GM19193 (cell line): Measurements from ENCODE around the gene ZNF541.

Experiments
- POLR2A ChIP-seq: IDR thresholded peaks from 4 replicates; pipeline ENCODE4 v1.6.1; 2011; ENCODE audit not compliant: insufficient read depth, insufficient read length; ENCODE audit errors: extremely low read depth

The ZNF541 gene

GRCh38 chr19:47531640-47532387 lies 41.1 kb downstream of the ZNF541 start:
- TF ChIP-seq POLR2A, result no peak

- no peak for TF ChIP-seq POLR2A
Observed at GRCh38 chr19:47529018-47529742, 43.8 kb downstream of the ZNF541 start.

- TF ChIP-seq POLR2A, result no peak
Observed at GRCh38 chr19:47526798-47527197, 46.1 kb downstream of the ZNF541 start.

- no peak for TF ChIP-seq POLR2A
Observed at GRCh38 chr19:47523473-47523872, 49.5 kb downstream of the ZNF541 start.
